GM12873 (cell line): Measurements from ENCODE around the gene WDHD1.
A peak's percentile ranks its signal among the peaks of the same experiment; 100 is the strongest.

Experiments
- TF ChIP-seq, protein P1 (sequence below): IDR thresholded peaks from 2 replicates; pipeline ENCODE4 v1.5.1; 2012; ENCODE audit warnings: low read depth, mild to moderate bottlenecking, moderate library complexity, low read length, control low read depth; ENCODE audit not compliant: insufficient read depth; ENCODE audit errors: missing control alignments

WDHD1 gene

DNA sequence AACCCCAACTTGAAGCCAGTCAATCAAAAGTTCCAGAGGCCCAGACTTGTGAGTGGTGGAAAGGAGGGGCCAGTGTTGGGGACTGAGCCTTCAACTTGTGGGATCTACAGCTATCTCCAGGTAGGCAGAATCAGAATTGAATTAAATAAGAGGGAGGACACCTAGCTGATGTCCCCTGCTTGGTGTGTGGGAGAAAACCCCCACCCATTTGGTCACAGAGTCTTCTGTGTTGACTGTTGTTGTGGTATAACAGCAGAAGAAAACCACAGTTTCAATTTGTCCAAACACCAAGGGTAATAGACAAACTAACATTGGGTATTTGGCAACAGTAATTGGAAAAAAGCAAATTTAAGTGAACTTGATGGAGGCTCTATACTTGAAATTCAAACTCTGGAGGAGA is 120.8 kb downstream of the WDHD1 start:
- TF ChIP-seq, protein P1, sequence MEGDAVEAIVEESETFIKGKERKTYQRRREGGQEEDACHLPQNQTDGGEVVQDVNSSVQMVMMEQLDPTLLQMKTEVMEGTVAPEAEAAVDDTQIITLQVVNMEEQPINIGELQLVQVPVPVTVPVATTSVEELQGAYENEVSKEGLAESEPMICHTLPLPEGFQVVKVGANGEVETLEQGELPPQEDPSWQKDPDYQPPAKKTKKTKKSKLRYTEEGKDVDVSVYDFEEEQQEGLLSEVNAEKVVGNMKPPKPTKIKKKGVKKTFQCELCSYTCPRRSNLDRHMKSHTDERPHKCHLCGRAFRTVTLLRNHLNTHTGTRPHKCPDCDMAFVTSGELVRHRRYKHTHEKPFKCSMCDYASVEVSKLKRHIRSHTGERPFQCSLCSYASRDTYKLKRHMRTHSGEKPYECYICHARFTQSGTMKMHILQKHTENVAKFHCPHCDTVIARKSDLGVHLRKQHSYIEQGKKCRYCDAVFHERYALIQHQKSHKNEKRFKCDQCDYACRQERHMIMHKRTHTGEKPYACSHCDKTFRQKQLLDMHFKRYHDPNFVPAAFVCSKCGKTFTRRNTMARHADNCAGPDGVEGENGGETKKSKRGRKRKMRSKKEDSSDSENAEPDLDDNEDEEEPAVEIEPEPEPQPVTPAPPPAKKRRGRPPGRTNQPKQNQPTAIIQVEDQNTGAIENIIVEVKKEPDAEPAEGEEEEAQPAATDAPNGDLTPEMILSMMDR: no peak

DNA sequence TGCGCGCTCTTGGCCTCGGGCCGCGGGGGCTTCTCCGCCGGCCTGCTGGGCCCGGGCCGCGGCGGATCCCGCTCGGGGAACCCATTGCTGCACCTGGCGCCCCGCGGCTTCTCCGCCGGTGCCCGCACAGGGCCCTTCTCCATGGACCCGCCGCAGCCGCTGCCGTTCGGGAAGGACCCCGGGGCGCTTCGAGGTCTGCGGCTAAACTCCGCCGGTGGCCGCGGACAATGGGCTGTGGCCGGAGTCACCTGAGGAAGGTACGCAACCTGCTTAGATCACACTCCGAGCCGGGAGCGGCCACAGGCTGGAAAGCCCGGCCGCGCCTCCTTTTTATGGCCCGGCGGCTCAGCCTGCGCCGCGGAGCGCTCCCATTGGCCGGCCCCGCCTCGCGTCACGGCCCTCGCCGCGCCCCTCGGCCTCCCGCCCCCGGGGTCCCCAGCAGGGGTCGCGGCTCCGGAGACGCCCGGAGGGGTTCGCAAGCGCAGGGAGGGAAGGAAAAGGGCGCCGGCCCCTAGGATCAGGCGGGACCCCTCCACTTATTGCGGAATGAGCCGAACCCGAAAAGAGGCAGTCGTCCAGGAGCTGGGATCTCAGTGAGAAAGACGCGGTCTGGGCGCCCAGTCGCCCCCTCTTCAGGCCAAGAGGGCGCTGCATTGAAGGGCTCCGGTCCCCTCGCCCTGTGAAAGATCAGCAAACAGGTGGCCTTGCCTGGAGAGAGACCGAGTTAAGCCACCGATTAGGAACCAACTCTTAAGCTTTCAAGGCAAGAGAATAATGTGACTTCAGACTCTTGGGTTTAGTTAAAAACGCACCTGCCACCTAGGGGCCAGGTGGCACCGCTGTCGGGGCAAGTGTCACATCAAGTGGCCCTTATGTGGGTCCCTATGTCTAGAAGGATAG is 124.1 kb downstream of the WDHD1 start, which contains the start of gene GCH1:
GCH1 (minus strand) TSS at position 306 of the 900 bp plus-strand sequence; CDS start at position 143, 163 bp downstream.
- TF ChIP-seq, protein P1: peak; percentile 64

DNA sequence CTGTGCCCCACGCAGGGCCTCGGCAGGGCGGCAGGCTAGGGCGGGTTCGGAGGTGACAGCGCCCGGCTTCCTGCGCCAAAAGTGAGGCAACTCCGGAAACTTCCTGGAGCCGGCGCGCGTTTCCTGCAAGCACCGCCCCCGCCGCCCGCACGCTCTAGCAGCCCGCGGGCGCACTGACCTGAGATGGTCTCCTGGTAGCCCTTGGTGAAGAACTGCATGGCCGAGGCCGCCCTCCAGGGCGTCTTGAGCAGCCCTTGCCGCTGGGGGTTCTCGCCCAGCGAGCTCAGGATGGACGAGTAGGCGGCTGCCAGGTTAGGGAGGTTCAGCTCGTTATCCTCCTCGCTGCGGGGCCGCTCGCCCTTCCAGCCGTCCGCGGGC is 124.8 kb downstream of the WDHD1 start:
- TF ChIP-seq, protein P1: peak; percentile 35

DNA sequence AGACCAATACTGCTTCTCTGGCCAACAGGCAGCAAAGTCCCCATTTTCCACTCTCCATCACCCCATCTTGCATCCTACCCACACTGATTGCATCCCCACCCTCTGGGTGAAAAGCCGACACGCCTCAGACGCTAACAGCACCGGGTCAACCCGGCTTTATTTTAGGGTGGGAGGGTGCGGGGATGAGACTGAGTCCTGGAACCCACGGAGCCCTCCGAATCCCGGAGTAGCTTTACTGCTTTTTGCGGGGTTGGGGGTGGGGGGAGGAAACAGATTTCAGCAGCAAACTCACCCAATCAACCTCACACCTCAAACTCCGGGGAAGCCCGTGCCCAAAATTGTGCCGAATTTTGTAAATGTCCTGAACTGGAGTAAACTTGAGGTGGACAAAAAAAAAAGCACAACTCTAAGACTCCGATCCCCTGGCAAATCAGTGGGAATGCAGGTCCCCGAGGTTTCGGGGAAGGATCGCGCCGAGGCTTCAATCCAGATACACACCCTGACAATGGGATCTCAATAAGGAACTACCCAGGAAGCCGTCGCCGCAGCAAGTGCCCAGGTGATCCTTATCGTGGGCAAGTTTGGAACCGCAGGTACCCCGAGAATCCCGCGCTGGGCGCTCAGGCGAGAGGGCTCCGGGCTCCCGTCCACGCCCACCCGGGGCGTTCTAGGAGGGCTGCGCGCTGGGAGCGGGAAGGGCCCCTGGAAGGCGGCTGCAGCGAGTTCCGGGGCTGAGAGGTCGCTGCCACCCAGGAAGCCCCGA is 125.3 kb downstream of the WDHD1 start:
- TF ChIP-seq, protein P1: no peak

DNA sequence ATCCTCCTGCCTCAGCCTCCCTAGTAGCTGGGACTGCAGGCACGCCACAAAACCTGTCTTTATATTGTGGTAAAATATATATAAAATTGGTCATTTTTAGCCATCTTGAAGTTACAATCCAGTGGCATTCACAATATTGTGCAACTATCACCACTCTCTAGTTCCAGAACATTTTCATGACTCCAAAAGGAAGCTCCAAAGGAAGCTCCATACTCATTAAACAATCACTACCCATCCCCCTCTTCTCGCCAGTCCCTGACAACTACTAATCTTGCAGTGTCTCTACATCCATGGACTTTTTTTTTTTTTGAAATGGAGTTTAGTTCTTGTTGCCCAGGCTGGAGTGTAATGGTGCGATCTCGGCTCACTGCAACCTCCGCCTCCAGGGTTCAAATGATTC is 127.3 kb downstream of the WDHD1 start:
- TF ChIP-seq, protein P1: no peak

DNA sequence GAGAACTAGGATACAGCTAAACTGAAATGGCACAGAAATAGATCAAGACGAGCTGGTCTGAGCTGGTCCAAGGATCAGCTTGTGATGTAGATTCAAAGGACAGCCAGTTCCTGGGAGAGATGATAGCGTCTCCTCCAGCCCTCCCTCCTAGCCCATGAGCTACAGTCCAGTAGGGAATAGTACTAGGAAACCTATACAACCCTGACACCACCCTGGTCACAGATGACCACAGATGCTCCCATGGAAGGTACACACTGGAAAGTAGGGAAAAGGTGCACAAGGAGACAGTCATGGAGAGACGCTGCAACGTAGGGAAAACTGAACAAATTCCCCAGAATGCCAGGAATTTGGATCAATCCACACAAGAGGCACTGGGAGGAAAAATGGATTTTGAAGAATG is 131.2 kb downstream of the WDHD1 start:
- TF ChIP-seq, protein P1: no peak

DNA sequence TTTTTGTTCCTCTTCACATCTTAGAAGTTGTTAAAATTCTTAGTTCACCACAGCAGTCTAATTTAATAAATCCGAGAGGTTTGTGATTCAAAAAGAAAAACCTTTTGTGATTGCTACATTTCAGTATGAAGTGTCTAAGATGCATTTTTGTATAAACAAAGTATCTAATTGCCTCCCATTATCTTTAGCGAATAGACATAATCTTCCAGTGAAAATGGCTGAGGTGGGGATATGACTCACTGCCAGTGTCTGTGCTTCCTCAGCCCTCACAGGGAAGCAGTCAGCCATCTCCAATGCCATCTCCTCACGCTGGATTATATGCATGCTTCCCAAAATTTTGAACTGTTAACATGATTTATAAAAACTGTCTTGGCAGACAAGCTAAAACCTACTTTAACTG is 131.9 kb downstream of the WDHD1 start:
- TF ChIP-seq, protein P1: no peak
